ENCODE results near the gene SLC66A2.

DNA sequence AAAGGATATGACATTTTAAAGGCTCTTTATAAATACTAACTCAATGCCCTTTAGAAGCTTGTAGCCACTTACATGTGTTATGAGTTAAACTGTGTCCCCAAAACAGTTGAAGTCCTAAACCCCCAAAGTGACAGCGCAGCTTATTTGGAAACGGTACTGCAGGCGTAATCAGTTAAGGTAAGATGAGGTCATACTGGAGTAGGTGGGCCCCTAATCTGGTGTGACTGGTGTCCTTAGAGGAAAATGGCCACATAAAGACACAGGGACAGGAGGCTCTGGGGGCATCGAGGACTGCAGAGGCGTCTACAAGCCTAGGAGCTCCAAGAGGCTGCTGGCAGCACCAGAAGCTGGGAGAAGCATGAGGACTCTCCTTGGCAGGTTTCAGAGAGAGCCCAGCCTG, 28.4 kb upstream of the SLC66A2 start:
- TF ChIP-seq, protein P1, sequence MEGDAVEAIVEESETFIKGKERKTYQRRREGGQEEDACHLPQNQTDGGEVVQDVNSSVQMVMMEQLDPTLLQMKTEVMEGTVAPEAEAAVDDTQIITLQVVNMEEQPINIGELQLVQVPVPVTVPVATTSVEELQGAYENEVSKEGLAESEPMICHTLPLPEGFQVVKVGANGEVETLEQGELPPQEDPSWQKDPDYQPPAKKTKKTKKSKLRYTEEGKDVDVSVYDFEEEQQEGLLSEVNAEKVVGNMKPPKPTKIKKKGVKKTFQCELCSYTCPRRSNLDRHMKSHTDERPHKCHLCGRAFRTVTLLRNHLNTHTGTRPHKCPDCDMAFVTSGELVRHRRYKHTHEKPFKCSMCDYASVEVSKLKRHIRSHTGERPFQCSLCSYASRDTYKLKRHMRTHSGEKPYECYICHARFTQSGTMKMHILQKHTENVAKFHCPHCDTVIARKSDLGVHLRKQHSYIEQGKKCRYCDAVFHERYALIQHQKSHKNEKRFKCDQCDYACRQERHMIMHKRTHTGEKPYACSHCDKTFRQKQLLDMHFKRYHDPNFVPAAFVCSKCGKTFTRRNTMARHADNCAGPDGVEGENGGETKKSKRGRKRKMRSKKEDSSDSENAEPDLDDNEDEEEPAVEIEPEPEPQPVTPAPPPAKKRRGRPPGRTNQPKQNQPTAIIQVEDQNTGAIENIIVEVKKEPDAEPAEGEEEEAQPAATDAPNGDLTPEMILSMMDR (IDR thresholded peaks at IDR 0.05; ENCODE audit: insufficient read depth, low read length), result no peak
- no peak for TF ChIP-seq GABPA (IDR thresholded peaks at IDR 0.05; ENCODE audit: low read depth)
- no peak for TF ChIP-seq POLR2AphosphoS5 (IDR thresholded peaks at IDR 0.05; ENCODE audit: low read depth)
